HG03469 (cell line): ENCODE measurements around the gene PLCB4.

Source experiments
- ATAC-seq: cut with Tn5 transposase; IDR thresholded peaks from one replicate; pipeline ENCODE4 v1.9.1; 2021; ENCODE audit warnings: mild to moderate bottlenecking, moderate library complexity, moderate number of reproducible peaks; ENCODE audit not compliant: unreplicated experiment

PLCB4 gene

GRCh38 chr20:9480066-9480465, 411.2 kb downstream of the PLCB4 start:
- ATAC-seq: no peak

GRCh38 chr20:9482180-9482579, 413.3 kb downstream of the PLCB4 start:
- no peak for ATAC-seq

- no peak for ATAC-seq
Observed at GRCh38 chr20:9483131-9483530, 414.2 kb downstream of the PLCB4 start.

- no peak for ATAC-seq
Observed at GRCh38 chr20:9485614-9486340, 416.9 kb downstream of the PLCB4 start.

GRCh38 chr20:9487231-9487630, 418.3 kb downstream of the PLCB4 start:
- no peak for ATAC-seq

GRCh38 chr20:9488063-9488462, 419.2 kb downstream of the PLCB4 start:
- ATAC-seq: no peak

GRCh38 chr20:9490161-9490560, 421.3 kb downstream of the PLCB4 start:
- ATAC-seq: no peak

GRCh38 chr20:9490631-9491030, 421.7 kb downstream of the PLCB4 start:
- no peak for ATAC-seq

GRCh38 chr20:9491324-9491723, 422.4 kb downstream of the PLCB4 start:
- no peak for ATAC-seq

- ATAC-seq: no peak
Observed at GRCh38 chr20:9492067-9492466, 423.2 kb downstream of the PLCB4 start.

- ATAC-seq: no peak
Observed at GRCh38 chr20:9493803-9494202, 424.9 kb downstream of the PLCB4 start.

- ATAC-seq: no peak
Observed at GRCh38 chr20:9495701-9496100, 426.8 kb downstream of the PLCB4 start.

GRCh38 chr20:9496155-9496554, 427.3 kb downstream of the PLCB4 start:
- ATAC-seq: no peak

GRCh38 chr20:9498322-9498721, 429.4 kb downstream of the PLCB4 start:
- ATAC-seq: no peak

GRCh38 chr20:9499126-9499899, 430.4 kb downstream of the PLCB4 start:
- ATAC-seq: no peak

- ATAC-seq: no peak
Observed at GRCh38 chr20:9500121-9500520, 431.2 kb downstream of the PLCB4 start.

GRCh38 chr20:9501473-9501872, 432.6 kb downstream of the PLCB4 start:
- no peak for ATAC-seq

- no peak for ATAC-seq
Observed at GRCh38 chr20:9503526-9504245, 434.8 kb downstream of the PLCB4 start.

- no peak for ATAC-seq
Observed at GRCh38 chr20:9506280-9506821, 437.5 kb downstream of the PLCB4 start.

- no peak for ATAC-seq
Observed at GRCh38 chr20:9506964-9507369, 438.1 kb downstream of the PLCB4 start.

GRCh38 chr20:9507544-9508239, 438.8 kb downstream of the PLCB4 start:
- ATAC-seq: no peak
